Neural progenitor cell (in vitro differentiated cells): Measurements from ENCODE around the gene ADGRG7. TPM values are rescaled to one million over a fixed set of nuclear protein-coding genes. Genes with fewer than 3 reads are reported as not detected.

Experiments used
- DNase-seq: peaks from one replicate; pipeline ENCODE4 v3.0.0-alpha.2; 2016; ENCODE audit warnings: low spot score
- H2AFZ ChIP-seq: fragments of 200-600 bp; sonication (generic); replicated peaks from 2 replicates; pipeline ENCODE4 v1.6.1; 2016; ENCODE audit warnings: antibody characterized with exemption
- H3F3A ChIP-seq: fragments of 200-600 bp; sonication (generic); 2 replicates; pipeline ENCODE4 v1.6.1; 2016; ENCODE audit warnings: antibody characterized with exemption, low read depth
- H3K27ac ChIP-seq: fragments of 200-600 bp; sonication (generic); 2 replicates; pipeline ENCODE4 v1.5.1; 2016; ENCODE audit warnings: mild to moderate bottlenecking
- H3K27me3 ChIP-seq: fragments of 200-600 bp; sonication (generic); 2 replicates; pipeline ENCODE4 v1.6.1; 2016; ENCODE audit warnings: mild to moderate bottlenecking, moderate library complexity
- H3K36me3 ChIP-seq: fragments of 200-600 bp; sonication (generic); 2 replicates; pipeline ENCODE4 v1.5.1; 2016
- H3K4me1 ChIP-seq: fragments of 200-600 bp; sonication (generic); 2 replicates; pipeline ENCODE4 v1.6.1; 2016; ENCODE audit warnings: mixed run types
- H3K4me2 ChIP-seq: fragments of 200-600 bp; sonication (generic); 2 replicates; pipeline ENCODE4 v1.6.1; 2016
- H3K4me3 ChIP-seq: fragments of 200-600 bp; sonication (generic); 2 replicates; pipeline ENCODE4 v1.5.1; 2016
- H3K79me2 ChIP-seq: fragments of 200-600 bp; sonication (generic); 2 replicates; pipeline ENCODE4 v1.6.1; 2016; ENCODE audit warnings: low read depth
- H3K9ac ChIP-seq: fragments of 200-600 bp; sonication (generic); 2 replicates; pipeline ENCODE4 v1.6.1; 2016
- H3K9me3 ChIP-seq: fragments of 200-600 bp; sonication (generic); 2 replicates; pipeline ENCODE4 v1.5.1; 2016; ENCODE audit warnings: low read depth
- H4K20me1 ChIP-seq: fragments of 200-600 bp; sonication (generic); 2 replicates; pipeline ENCODE4 v1.6.1; 2016; ENCODE audit warnings: low read depth
- H3K27ac Mint-ChIP-seq: 3 replicates; pipeline ENCODE4 v1.8.0; 2021; ENCODE audit warnings: mixed read lengths
- H3K27me3 Mint-ChIP-seq: 2 replicates; pipeline ENCODE4 v1.8.0; 2022; ENCODE audit warnings: low read depth, mild to moderate bottlenecking, inconsistent platforms, moderate library complexity, mixed read lengths; ENCODE audit not compliant: insufficient read depth
- H3K36me3 Mint-ChIP-seq: 3 replicates; pipeline ENCODE4 v1.8.0; 2021; ENCODE audit warnings: mixed read lengths
- H3K4me1 Mint-ChIP-seq: 3 replicates; pipeline ENCODE4 v1.8.0; 2021; ENCODE audit warnings: mixed read lengths
- H3K4me3 Mint-ChIP-seq: 3 replicates; pipeline ENCODE4 v1.8.0; 2021; ENCODE audit warnings: mild to moderate bottlenecking, moderate library complexity, mixed read lengths
- H3K9me3 Mint-ChIP-seq: 3 replicates; pipeline ENCODE4 v1.8.0; 2020; ENCODE audit warnings: mixed read lengths
- EZH2 ChIP-seq: fragments of 200-600 bp; sonication (generic); IDR thresholded peaks from 2 replicates; pipeline ENCODE4 v1.6.1; 2017; ENCODE audit warnings: antibody characterized with exemption, mild to moderate bottlenecking, moderate library complexity
- EZH2phosphoT487 ChIP-seq: fragments of 200-600 bp; sonication (generic); IDR thresholded peaks from 2 replicates; pipeline ENCODE4 v1.6.1; 2017; ENCODE audit warnings: antibody characterized with exemption
- total RNA-seq: library from RNA; depleted of rRNA; stranded (reverse); fragments of >200 nt; gene quantifications from 2 replicates; pipeline ENCODE4 v1.2.3, GENCODE V29; 2015; ENCODE audit warnings: low replicate concordance
- TF ChIP-seq, protein P1 (sequence below): fragments of 200-600 bp; sonication (generic); IDR thresholded peaks from 2 replicates; pipeline ENCODE4 v1.5.1; 2017; ENCODE audit warnings: antibody characterized with exemption, mild to moderate bottlenecking

Gene ADGRG7
- total RNA-seq, 1 donor from 2014 or later = not detected

- Histone ChIP-seq H3K4me3 (no peak overlapping the region), H3K27me3 (no peaks in the 10 kb centered on the region), H3K27ac (no peak overlapping the region), H3K36me3 (no peaks in the 10 kb centered on the region), H3K9ac (no peak overlapping the region), H3K4me1 (no peaks in the 10 kb centered on the region), H4K20me1 (no peaks in the 10 kb centered on the region), H3K9me3 (no peaks in the 10 kb centered on the region), H3K4me2 (no peak overlapping the region), H3K79me2 (no peaks in the 10 kb centered on the region), H3F3A (no peaks in the 10 kb centered on the region), H2AFZ (no peak overlapping the region)
- H3K36me3 Mint-ChIP-seq = peaks cover 6% of the 10 kb centered on the region
- H3K27me3 Mint-ChIP-seq = no peaks in the 10 kb centered on the region
- no peaks in the 10 kb centered on the region for H3K4me1 Mint-ChIP-seq
- H3K27ac Mint-ChIP-seq = no peak overlapping the region
- TF ChIP-seq EZH2phosphoT487 (no peak), EZH2 (no peak)
- TF ChIP-seq, protein P1, sequence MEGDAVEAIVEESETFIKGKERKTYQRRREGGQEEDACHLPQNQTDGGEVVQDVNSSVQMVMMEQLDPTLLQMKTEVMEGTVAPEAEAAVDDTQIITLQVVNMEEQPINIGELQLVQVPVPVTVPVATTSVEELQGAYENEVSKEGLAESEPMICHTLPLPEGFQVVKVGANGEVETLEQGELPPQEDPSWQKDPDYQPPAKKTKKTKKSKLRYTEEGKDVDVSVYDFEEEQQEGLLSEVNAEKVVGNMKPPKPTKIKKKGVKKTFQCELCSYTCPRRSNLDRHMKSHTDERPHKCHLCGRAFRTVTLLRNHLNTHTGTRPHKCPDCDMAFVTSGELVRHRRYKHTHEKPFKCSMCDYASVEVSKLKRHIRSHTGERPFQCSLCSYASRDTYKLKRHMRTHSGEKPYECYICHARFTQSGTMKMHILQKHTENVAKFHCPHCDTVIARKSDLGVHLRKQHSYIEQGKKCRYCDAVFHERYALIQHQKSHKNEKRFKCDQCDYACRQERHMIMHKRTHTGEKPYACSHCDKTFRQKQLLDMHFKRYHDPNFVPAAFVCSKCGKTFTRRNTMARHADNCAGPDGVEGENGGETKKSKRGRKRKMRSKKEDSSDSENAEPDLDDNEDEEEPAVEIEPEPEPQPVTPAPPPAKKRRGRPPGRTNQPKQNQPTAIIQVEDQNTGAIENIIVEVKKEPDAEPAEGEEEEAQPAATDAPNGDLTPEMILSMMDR = no peak
- no peak overlapping the region for H3K4me3 Mint-ChIP-seq
- no peak for DNase-seq
- no peaks in the 10 kb centered on the region for H3K9me3 Mint-ChIP-seq
Observed at GRCh38 chr3:100570811-100571210, 38.6 kb upstream of the ADGRG7 start.

- Histone ChIP-seq H3K9ac (no peak overlapping the region), H3K36me3 (no peaks in the 10 kb centered on the region), H3K27me3 (no peaks in the 10 kb centered on the region), H3K79me2 (no peaks in the 10 kb centered on the region), H3K27ac (no peak overlapping the region), H4K20me1 (no peaks in the 10 kb centered on the region), H3F3A (no peaks in the 10 kb centered on the region), H3K9me3 (no peaks in the 10 kb centered on the region), H3K4me3 (no peak overlapping the region), H3K4me1 (no peaks in the 10 kb centered on the region), H2AFZ (no peak overlapping the region), H3K4me2 (no peak overlapping the region)
- Mint-ChIP-seq H3K36me3 (peaks cover 4% of the 10 kb centered on the region), H3K27ac (no peak overlapping the region), H3K9me3 (no peaks in the 10 kb centered on the region), H3K4me3 (no peak overlapping the region), H3K4me1 (no peaks in the 10 kb centered on the region), H3K27me3 (no peaks in the 10 kb centered on the region)
- TF ChIP-seq EZH2 (no peak), EZH2phosphoT487 (no peak)
- TF ChIP-seq, protein P1 = no peak
- DNase-seq = no peak
Observed at GRCh38 chr3:100574536-100574935, 34.9 kb upstream of the ADGRG7 start.

GRCh38 chr3:100575704-100576103 lies 33.7 kb upstream of the ADGRG7 start:
- no peak overlapping the region for H3K27ac Mint-ChIP-seq
- Histone ChIP-seq H3F3A (no peaks in the 10 kb centered on the region), H3K79me2 (no peaks in the 10 kb centered on the region), H3K36me3 (no peaks in the 10 kb centered on the region), H3K9ac (no peak overlapping the region), H3K4me3 (no peak overlapping the region), H3K4me2 (no peak overlapping the region), H4K20me1 (no peaks in the 10 kb centered on the region), H3K9me3 (no peaks in the 10 kb centered on the region), H3K4me1 (no peaks in the 10 kb centered on the region), H3K27ac (no peak overlapping the region), H3K27me3 (no peaks in the 10 kb centered on the region), H2AFZ (no peak overlapping the region)
- H3K4me3 Mint-ChIP-seq = no peak overlapping the region
- no peaks in the 10 kb centered on the region for H3K4me1 Mint-ChIP-seq
- H3K9me3 Mint-ChIP-seq = no peaks in the 10 kb centered on the region
- no peaks in the 10 kb centered on the region for H3K27me3 Mint-ChIP-seq
- no peak for DNase-seq
- TF ChIP-seq, protein P1 = no peak
- no peak for TF ChIP-seq EZH2
- no peak for TF ChIP-seq EZH2phosphoT487
- peaks cover 4% of the 10 kb centered on the region for H3K36me3 Mint-ChIP-seq
